Measurements from ENCODE around the gene GPR157.

GPR157 gene

GRCh38 chr1:9087411-9088125 is 41.3 kb downstream of the GPR157 start:
- DNase-seq (ENCODE audit: low read depth in 2 of 2) = no peak

GRCh38 chr1:9086796-9087195 is 42.1 kb downstream of the GPR157 start:
- DNase-seq (ENCODE audit: low read depth in 2 of 2) = no peak

- no peak for DNase-seq (ENCODE audit: low read depth in 2 of 2)
These were observed 42.9 kb downstream of the GPR157 start for GRCh38 chr1:9086045-9086444.

GRCh38 chr1:9085306-9085940 is 43.5 kb downstream of the GPR157 start:
- DNase-seq (ENCODE audit: low read depth in 2 of 2) = no peak

GRCh38 chr1:9084906-9085305 is 44.0 kb downstream of the GPR157 start:
- no peak for DNase-seq (ENCODE audit: low read depth in 2 of 2)

- DNase-seq (ENCODE audit: low read depth in 2 of 2) = no peak
These were observed 47.4 kb downstream of the GPR157 start for GRCh38 chr1:9081473-9081872.

GRCh38 chr1:9080705-9081291 is 48.1 kb downstream of the GPR157 start:
- no peak for DNase-seq (ENCODE audit: low read depth in 2 of 2)

GRCh38 chr1:9079988-9080704 is 48.8 kb downstream of the GPR157 start:
- no peak for DNase-seq (ENCODE audit: low read depth in 2 of 2)

- no peak for DNase-seq (ENCODE audit: low read depth in 2 of 2)
These were observed 50.0 kb downstream of the GPR157 start for GRCh38 chr1:9078752-9079500.

GRCh38 chr1:9078015-9078751 is 50.7 kb downstream of the GPR157 start:
- no peak for DNase-seq (ENCODE audit: low read depth in 2 of 2)

GRCh38 chr1:9075022-9075421 is 53.9 kb downstream of the GPR157 start:
- no peak for DNase-seq (ENCODE audit: low read depth in 2 of 2)

- no peak for DNase-seq (ENCODE audit: low read depth in 2 of 2)
These were observed 55.8 kb downstream of the GPR157 start for GRCh38 chr1:9073143-9073542.

GRCh38 chr1:9071554-9072235 is 57.2 kb downstream of the GPR157 start:
- DNase-seq (ENCODE audit: low read depth in 2 of 2) = no peak

- DNase-seq (ENCODE audit: low read depth in 2 of 2) = no peak
These were observed 58.4 kb downstream of the GPR157 start for GRCh38 chr1:9070486-9070885.

- DNase-seq (ENCODE audit: low read depth in 2 of 2) = no peak
These were observed 59.4 kb downstream of the GPR157 start, which contains the start of gene SLC2A5 for GRCh38 chr1:9069326-9070100. TSS of gene SLC2A5 (minus strand) at chr1:9069635. CDS start at chr1:9069536, 99 bp downstream.

- no peak for DNase-seq (ENCODE audit: low read depth in 2 of 2)
These were observed 59.9 kb downstream of the GPR157 start for GRCh38 chr1:9068981-9069325.

- no peak for DNase-seq (ENCODE audit: low read depth in 2 of 2)
These were observed 61.7 kb downstream of the GPR157 start for GRCh38 chr1:9066945-9067807.

GRCh38 chr1:9065213-9065751 is 63.6 kb downstream of the GPR157 start:
- no peak for DNase-seq (ENCODE audit: low read depth in 2 of 2)
